GM12878 (cell line): ENCODE results near the gene TCF4. TPM values are rescaled to one million over a fixed set of nuclear protein-coding genes. Genes with fewer than 3 reads are reported as not detected.

Source experiments
- ATAC-seq: fragments of 200-7000 bp; cut with Tn5 transposase; 3 replicates; pipeline ENCODE4 v1.9.1; 2020; ENCODE audit warnings: mild to moderate bottlenecking, moderate library complexity
- BruUV-seq: library from RNA; stranded (reverse); fragments of 400-500 nt; replicated peaks from 2 replicates; lab custom pipeline; 2021; lab: Mats Ljungman, UMichigan
- CTCF ChIA-PET: fragments of 300-600 bp; sonication (Branson Sonifier 250); formaldehyde crosslinking; extraction: SDS; loops from one replicate; lab custom pipeline; 2021; ENCODE audit warnings: inconsistent platforms; lab: Yijun Ruan, JAX
- POLR2A ChIA-PET: fragments of 350-600 bp; formaldehyde crosslinking; extraction: SDS; loops from one replicate; lab custom pipeline; 2021; ENCODE audit warnings: inconsistent platforms; lab: Charles Lee
- RAD21 ChIA-PET: fragments of 300-600 bp; sonication (Branson Sonifier 250); formaldehyde crosslinking; loops from one replicate; lab custom pipeline; 2023; ENCODE audit warnings: antibody characterized with exemption; ENCODE audit not compliant: unreplicated experiment; lab: Charles Lee
- SMC1A ChIA-PET: fragments of 300-600 bp; sonication (Branson Sonifier 250); formaldehyde crosslinking; loops from one replicate; lab custom pipeline; 2023; ENCODE audit not compliant: unreplicated experiment, uncharacterized antibody; lab: Charles Lee
- DNase-seq: peaks from one replicate; pipeline ENCODE4 v3.0.0-alpha.2; 2011; ENCODE audit warnings: low read depth, low spot score
- FAIRE-seq: peaks from 3 replicates; lab custom pipeline; 2011; peaks lifted over from hg19 to GRCh38; lab: Jason Lieb, UNC
- H2AFZ ChIP-seq: 2 replicates; pipeline ENCODE4 v1.6.0; 2011; ENCODE audit warnings: low read depth, low read length, control low read depth; ENCODE audit not compliant: control insufficient read depth
- H3K27ac ChIP-seq: 2 replicates; pipeline ENCODE4 v1.5.1; 2011; ENCODE audit warnings: control low read depth; ENCODE audit not compliant: control insufficient read depth, insufficient read depth
- H3K27me3 ChIP-seq, 2 experiments: replicated peaks in 1 of 2; 2 replicates each; pipeline versions ENCODE4 v1.6.0 to v1.6.1; 2011; ENCODE audit warnings: low read length in 1 of 2; ENCODE audit not compliant: control insufficient read depth in 2 of 2, insufficient read depth in 2 of 2
- H3K36me3 ChIP-seq, 2 experiments: 2 replicates each; pipeline ENCODE4 v1.5.1; 2011; ENCODE audit warnings: low read length in 1 of 2; ENCODE audit not compliant: control insufficient read depth in 2 of 2, insufficient read depth in 2 of 2
- H3K4me1 ChIP-seq: 2 replicates; pipeline ENCODE4 v1.6.1; 2011; ENCODE audit warnings: mild to moderate bottlenecking, low read length, moderate library complexity, mixed read lengths; ENCODE audit not compliant: control insufficient read depth, insufficient read depth
- H3K4me2 ChIP-seq: 2 replicates; pipeline ENCODE4 v1.6.0; 2011; ENCODE audit warnings: control low read depth; ENCODE audit not compliant: control insufficient read depth, insufficient read depth
- H3K4me3 ChIP-seq: fragments of 200-600 bp; sonication (generic); 2 replicates; pipeline ENCODE4 v1.5.1; 2016
- H3K79me2 ChIP-seq: 2 replicates; pipeline ENCODE4 v1.6.0; 2011; ENCODE audit warnings: low read length; ENCODE audit not compliant: control insufficient read depth, insufficient read depth
- H3K9ac ChIP-seq: 2 replicates; pipeline ENCODE4 v1.8.0; 2011; ENCODE audit warnings: low read length, control low read depth, mixed read lengths; ENCODE audit not compliant: control insufficient read depth, insufficient read depth
- H3K9me3 ChIP-seq: replicated peaks from 3 replicates; pipeline ENCODE4 v1.5.1; 2011; ENCODE audit warnings: mild to moderate bottlenecking, low read length; ENCODE audit not compliant: control insufficient read depth, insufficient read depth
- H4K20me1 ChIP-seq: 2 replicates; pipeline ENCODE4 v1.6.0; 2011; ENCODE audit not compliant: control insufficient read depth, insufficient read depth
- CEBPZ ChIP-seq: fragments of 150-350 bp; IDR thresholded peaks from 2 replicates; pipeline ENCODE4 v1.6.1; 2016; ENCODE audit warnings: low read depth, low read length
- E2F4 ChIP-seq: IDR thresholded peaks from 2 replicates; pipeline ENCODE4 v1.6.1; 2012; ENCODE audit warnings: low read depth, low read length, improper control_type of control experiment
- IKZF2 ChIP-seq, 2 experiments: fragments of 450-650 bp; IDR thresholded peaks; 2 replicates each; pipeline ENCODE4 v1.6.1; 2017; ENCODE audit warnings: mild to moderate bottlenecking in 2 of 2, moderate library complexity in 2 of 2
- PAX8 ChIP-seq: fragments of 450-650 bp; IDR thresholded peaks from 2 replicates; pipeline ENCODE4 v1.6.1; 2017; ENCODE audit warnings: mild to moderate bottlenecking, moderate library complexity
- RAD21 ChIP-seq: IDR thresholded peaks from 2 replicates; pipeline ENCODE4 v1.6.1; 2011; ENCODE audit warnings: mild to moderate bottlenecking, low read depth, low read length, moderate library complexity; ENCODE audit not compliant: insufficient read depth
- RFX5 ChIP-seq: IDR thresholded peaks from 2 replicates; pipeline ENCODE4 v1.6.1; 2011; ENCODE audit warnings: low read depth, low read length, improper control_type of control experiment
- USF2 ChIP-seq: IDR thresholded peaks from 2 replicates; pipeline ENCODE4 v1.6.1; 2011; ENCODE audit warnings: low read depth, low read length, improper control_type of control experiment, borderline replicate concordance
- ZBED1 ChIP-seq: IDR thresholded peaks from 2 replicates; pipeline ENCODE4 v1.6.1; 2016; ENCODE audit warnings: borderline replicate concordance
- ZNF217 ChIP-seq: fragments of 450-650 bp; IDR thresholded peaks from 2 replicates; pipeline ENCODE4 v1.6.1; 2017; ENCODE audit warnings: antibody characterized with exemption, mild to moderate bottlenecking
- ZNF24 ChIP-seq: fragments of 450-650 bp; IDR thresholded peaks from 2 replicates; pipeline ENCODE4 v1.6.1; 2017; ENCODE audit warnings: antibody characterized with exemption, mild to moderate bottlenecking
- WGBS: methylation state at CpG from one replicate; pipeline ENCODE4 v1.1.6; 2016; ENCODE audit warnings: low lambda C conversion rate; ENCODE audit not compliant: insufficient replicate concordance, insufficient coverage; ENCODE audit errors: missing lambda C conversion rate; 5-methylcytosine and 5-hydroxymethylcytosine counted together
- in situ Hi-C: fragments of 300-500 bp; cut with MboI; formaldehyde crosslinking; loops from 9 replicates; pipeline ENCODE4 v1.14.3; 2018; ENCODE audit warnings: mixed read lengths
- intact Hi-C: fragments of 100-400 bp; cut with micrococcal nuclease; formaldehyde crosslinking; loops from one replicate; pipeline ENCODE4 v1.14.2; 2022; ENCODE audit not compliant: unreplicated experiment
- polyA plus RNA-seq, 11 experiments: library from polyadenylated mRNA; depleted of rRNA in 4 of 11; unstranded in 6 of 11; stranded (reverse) in 5 of 11; fragments of >200 nt; fragmentation: Nextera tagmentation in 4 of 11; fragmentation: Illumina TruSeq in 1 of 11; extraction: Ambion mirVana in 4 of 11; extraction: Trizol in 1 of 11; gene quantifications; 1 replicate in 1 of 11; 2 replicates in 10 of 11; pipeline versions ENCODE4 v1.2.1 to v1.2.3, GENCODE V29; 2011 to 2016; ENCODE audit warnings: inconsistent platforms in 2 of 11, missing spikeins in 2 of 11, low read depth in 1 of 11
- total RNA-seq, 4 experiments: library from RNA; depleted of rRNA in 3 of 4; stranded (reverse); fragments of >200 nt in 3 of 4; fragmentation: Illumina TruSeq in 1 of 4; extraction: Trizol in 1 of 4; gene quantifications; 2 replicates each; pipeline versions ENCODE4 v1.2.1 to v1.2.3, GENCODE V29; 2013 to 2021
- TF ChIP-seq, protein P1 (sequence below): fragments of 450-650 bp; IDR thresholded peaks from 2 replicates; pipeline ENCODE4 v1.6.1; 2017; ENCODE audit warnings: borderline replicate concordance

TCF4 gene
- total and polyA plus RNA-seq, 10 of the 15 experiments (the other 5 are each of a cell fraction or from before 2014, with no cell fraction given): 15.2 to 94.0 (median 31.5) TPM

DNA sequence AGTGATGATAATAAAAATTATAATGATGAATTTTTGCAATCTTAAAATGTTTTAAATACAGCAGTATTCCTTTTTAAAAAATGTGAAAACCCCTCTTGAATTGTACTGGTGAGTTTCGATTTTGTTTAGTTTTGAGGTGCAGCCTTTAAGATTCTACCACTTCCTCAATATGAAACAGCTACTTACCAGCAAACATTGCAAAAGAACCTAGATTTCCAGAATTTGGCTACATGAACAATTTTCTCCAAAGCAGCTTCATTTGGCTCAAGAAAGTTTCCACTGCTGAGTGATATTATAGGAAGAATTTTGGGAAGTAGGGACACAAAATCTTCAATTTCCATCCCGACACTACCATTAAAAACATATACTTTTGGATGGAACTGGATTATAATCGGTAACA, 12.0 kb downstream of the TCF4 start:
- SMC1A ChIA-PET: no interaction called here
- Histone ChIP-seq H3K4me1 (no peaks in the 10 kb centered on the region), H3K79me2 (no peaks in the 10 kb centered on the region), H3K9ac (no peak overlapping the region), H3K4me2 (no peak overlapping the region), H3K36me3 (no peaks in the 10 kb centered on the region), H3K27me3 (no peaks in the 10 kb centered on the region), H3K27ac (no peak overlapping the region), H3K9me3 (no peaks in the 10 kb centered on the region), H3K4me3 (no peak overlapping the region), H2AFZ (no peak overlapping the region), H4K20me1 (no peaks in the 10 kb centered on the region)
- no peak for ATAC-seq
- POLR2A ChIA-PET: no interaction called here
- RAD21 ChIA-PET: no interaction called here
- WGBS: 24% methylated on average over 3 of the region's 3 CpGs
- no peak for DNase-seq
- in situ Hi-C loops (no loop called here), intact Hi-C loops (loop anchor here (10.0 kb wide), 1 partner anchor 341 kb away; no protein-coding TSS in a partner anchor)
- no peak for FAIRE-seq
- TF ChIP-seq PAX8 (no peak), ZNF24 (no peak), RAD21 (no peak), ZBED1 (no peak), E2F4 (no peak), RFX5 (no peak), ZNF217 (no peak), CEBPZ (no peak), USF2 (no peak), IKZF2 (IDR thresholded peaks at IDR 0.05) (no peak)
- TF ChIP-seq, protein P1, sequence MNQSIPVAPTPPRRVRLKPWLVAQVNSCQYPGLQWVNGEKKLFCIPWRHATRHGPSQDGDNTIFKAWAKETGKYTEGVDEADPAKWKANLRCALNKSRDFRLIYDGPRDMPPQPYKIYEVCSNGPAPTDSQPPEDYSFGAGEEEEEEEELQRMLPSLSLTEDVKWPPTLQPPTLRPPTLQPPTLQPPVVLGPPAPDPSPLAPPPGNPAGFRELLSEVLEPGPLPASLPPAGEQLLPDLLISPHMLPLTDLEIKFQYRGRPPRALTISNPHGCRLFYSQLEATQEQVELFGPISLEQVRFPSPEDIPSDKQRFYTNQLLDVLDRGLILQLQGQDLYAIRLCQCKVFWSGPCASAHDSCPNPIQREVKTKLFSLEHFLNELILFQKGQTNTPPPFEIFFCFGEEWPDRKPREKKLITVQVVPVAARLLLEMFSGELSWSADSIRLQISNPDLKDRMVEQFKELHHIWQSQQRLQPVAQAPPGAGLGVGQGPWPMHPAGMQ: no peak
- no TSS peak for BruUV-seq
- CTCF ChIA-PET: no interaction called here
